Measurements from ENCODE around the gene FAM131A.

GRCh38 chr3:184354754-184355153 is 17.4 kb downstream of the FAM131A start:
- TF ChIP-seq CTCF (conservative IDR thresholded peaks at IDR 0.05; ENCODE audit: low read depth, low read length) (no peak), MAZ (IDR thresholded peaks at IDR 0.05; ENCODE audit: borderline replicate concordance, low read depth, low read length) (no peak), RFX5 (IDR thresholded peaks at IDR 0.05; ENCODE audit: low read depth, low read length) (no peak), POLR2A (IDR thresholded peaks at IDR 0.05; ENCODE audit: low read depth, low read length) (no peak), RAD21 (IDR thresholded peaks at IDR 0.05; ENCODE audit: low read length) (no peak), SMC3 (IDR thresholded peaks at IDR 0.05; ENCODE audit: low read depth, low read length) (no peak), RCOR1 (IDR thresholded peaks at IDR 0.05; ENCODE audit: insufficient replicate concordance, low read length) (no peak), FOS (IDR thresholded peaks at IDR 0.05; ENCODE audit: low read depth, low read length) (no peak)

All from IMR-90 (cell line).